Neural progenitor cell (in vitro differentiated cells): ENCODE measurements around the gene MANBA. TPM values are rescaled to one million over a fixed set of nuclear protein-coding genes. Genes with fewer than 3 reads are reported as not detected.
"Not testable (repeated sequence)": the region's sequence is repeated elsewhere in the genome, so short reads cannot be mapped to it uniquely, and the experiment has no call there.

Experiments used
- DNase-seq: peaks from one replicate; pipeline ENCODE4 v3.0.0-alpha.2; 2016; ENCODE audit warnings: low spot score
- H2AFZ ChIP-seq: fragments of 200-600 bp; sonication (generic); replicated peaks from 2 replicates; pipeline ENCODE4 v1.6.1; 2016; ENCODE audit warnings: antibody characterized with exemption
- H3F3A ChIP-seq: fragments of 200-600 bp; sonication (generic); 2 replicates; pipeline ENCODE4 v1.6.1; 2016; ENCODE audit warnings: antibody characterized with exemption, low read depth
- H3K27ac ChIP-seq: fragments of 200-600 bp; sonication (generic); 2 replicates; pipeline ENCODE4 v1.5.1; 2016; ENCODE audit warnings: mild to moderate bottlenecking
- H3K27me3 ChIP-seq: fragments of 200-600 bp; sonication (generic); 2 replicates; pipeline ENCODE4 v1.6.1; 2016; ENCODE audit warnings: mild to moderate bottlenecking, moderate library complexity
- H3K36me3 ChIP-seq: fragments of 200-600 bp; sonication (generic); 2 replicates; pipeline ENCODE4 v1.5.1; 2016
- H3K4me1 ChIP-seq: fragments of 200-600 bp; sonication (generic); 2 replicates; pipeline ENCODE4 v1.6.1; 2016; ENCODE audit warnings: mixed run types
- H3K4me2 ChIP-seq: fragments of 200-600 bp; sonication (generic); 2 replicates; pipeline ENCODE4 v1.6.1; 2016
- H3K4me3 ChIP-seq: fragments of 200-600 bp; sonication (generic); 2 replicates; pipeline ENCODE4 v1.5.1; 2016
- H3K79me2 ChIP-seq: fragments of 200-600 bp; sonication (generic); 2 replicates; pipeline ENCODE4 v1.6.1; 2016; ENCODE audit warnings: low read depth
- H3K9ac ChIP-seq: fragments of 200-600 bp; sonication (generic); 2 replicates; pipeline ENCODE4 v1.6.1; 2016
- H3K9me3 ChIP-seq: fragments of 200-600 bp; sonication (generic); 2 replicates; pipeline ENCODE4 v1.5.1; 2016; ENCODE audit warnings: low read depth
- H4K20me1 ChIP-seq: fragments of 200-600 bp; sonication (generic); 2 replicates; pipeline ENCODE4 v1.6.1; 2016; ENCODE audit warnings: low read depth
- H3K27ac Mint-ChIP-seq: 3 replicates; pipeline ENCODE4 v1.8.0; 2021; ENCODE audit warnings: mixed read lengths
- H3K27me3 Mint-ChIP-seq: 2 replicates; pipeline ENCODE4 v1.8.0; 2022; ENCODE audit warnings: low read depth, mild to moderate bottlenecking, inconsistent platforms, moderate library complexity, mixed read lengths; ENCODE audit not compliant: insufficient read depth
- H3K36me3 Mint-ChIP-seq: 3 replicates; pipeline ENCODE4 v1.8.0; 2021; ENCODE audit warnings: mixed read lengths
- H3K4me1 Mint-ChIP-seq: 3 replicates; pipeline ENCODE4 v1.8.0; 2021; ENCODE audit warnings: mixed read lengths
- H3K4me3 Mint-ChIP-seq: 3 replicates; pipeline ENCODE4 v1.8.0; 2021; ENCODE audit warnings: mild to moderate bottlenecking, moderate library complexity, mixed read lengths
- H3K9me3 Mint-ChIP-seq: 3 replicates; pipeline ENCODE4 v1.8.0; 2020; ENCODE audit warnings: mixed read lengths
- EZH2 ChIP-seq: fragments of 200-600 bp; sonication (generic); IDR thresholded peaks from 2 replicates; pipeline ENCODE4 v1.6.1; 2017; ENCODE audit warnings: antibody characterized with exemption, mild to moderate bottlenecking, moderate library complexity
- EZH2phosphoT487 ChIP-seq: fragments of 200-600 bp; sonication (generic); IDR thresholded peaks from 2 replicates; pipeline ENCODE4 v1.6.1; 2017; ENCODE audit warnings: antibody characterized with exemption
- total RNA-seq: library from RNA; depleted of rRNA; stranded (reverse); fragments of >200 nt; gene quantifications from 2 replicates; pipeline ENCODE4 v1.2.3, GENCODE V29; 2015; ENCODE audit warnings: low replicate concordance
- TF ChIP-seq, protein P1 (sequence below): fragments of 200-600 bp; sonication (generic); IDR thresholded peaks from 2 replicates; pipeline ENCODE4 v1.5.1; 2017; ENCODE audit warnings: antibody characterized with exemption, mild to moderate bottlenecking

MANBA gene
- total RNA-seq, 1 donor from 2014 or later, result 53.4 TPM

DNA sequence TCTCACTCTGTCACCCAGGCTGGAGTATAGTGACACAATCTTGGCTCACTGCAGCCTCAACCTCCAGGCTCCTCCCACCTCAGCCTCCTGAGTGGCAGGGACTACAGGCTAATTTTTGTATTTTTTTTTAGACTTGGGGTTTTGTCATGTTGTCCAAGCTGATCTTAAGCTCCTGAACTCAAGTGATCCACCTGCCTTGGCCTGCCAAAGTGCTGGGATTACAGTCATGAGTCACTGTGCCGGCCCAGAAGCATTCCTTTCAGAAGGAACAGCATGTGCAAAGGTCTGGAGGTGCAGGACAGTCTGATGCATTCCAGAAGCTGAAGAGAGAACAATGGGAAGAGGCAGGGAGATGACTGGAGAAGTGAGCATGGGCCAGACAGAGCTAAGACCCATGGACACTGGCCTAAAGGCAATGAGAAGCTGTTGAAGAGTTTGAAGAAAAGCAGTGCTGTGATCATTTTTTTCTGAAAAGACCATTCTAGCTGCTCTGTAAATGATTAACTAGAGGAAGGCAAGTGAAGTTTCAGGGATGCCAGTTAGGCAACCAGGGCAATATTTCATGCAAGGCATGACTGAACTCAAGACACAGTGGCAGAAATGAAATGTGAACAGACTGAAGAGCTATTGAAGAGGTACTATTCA is 43.2 kb downstream of the MANBA start:
- no peaks in the 10 kb centered on the region for H3K4me1 Mint-ChIP-seq
- no peak overlapping the region for H3K4me3 Mint-ChIP-seq
- H4K20me1 ChIP-seq, result no peaks in the 10 kb centered on the region

DNA sequence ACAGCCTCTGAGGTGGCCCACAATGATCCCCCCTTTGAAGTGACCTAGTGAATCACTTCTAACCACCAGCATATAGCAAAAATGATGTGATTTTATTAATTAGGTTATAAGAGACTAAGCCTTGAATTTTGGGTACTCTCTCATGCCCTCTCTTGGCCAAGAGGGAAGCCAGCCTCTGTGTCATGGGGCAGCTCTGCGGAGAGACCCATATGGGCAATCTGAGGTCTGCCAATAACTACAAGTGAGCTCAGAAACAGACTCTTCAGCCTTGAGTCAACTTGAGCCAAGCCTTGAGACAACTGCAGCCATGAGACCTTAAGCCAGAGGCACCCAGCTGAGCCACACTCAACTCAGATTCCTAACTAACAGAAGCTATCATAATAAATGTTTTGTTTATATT is 45.7 kb downstream of the MANBA start:
- Mint-ChIP-seq H3K4me1 (no peaks in the 10 kb centered on the region), H3K9me3 (peaks cover 5% of the 10 kb centered on the region), H3K4me3 (no peak overlapping the region), H3K27me3 (no peaks in the 10 kb centered on the region), H3K36me3 (peaks cover 13% of the 10 kb centered on the region), H3K27ac (no peak overlapping the region)
- Histone ChIP-seq H3F3A (no peaks in the 10 kb centered on the region), H3K79me2 (no peaks in the 10 kb centered on the region), H3K4me1 (no peaks in the 10 kb centered on the region), H2AFZ (no peak overlapping the region), H3K9me3 (no peaks in the 10 kb centered on the region), H3K27ac (no peak overlapping the region), H3K4me3 (no peak overlapping the region), H3K27me3 (no peaks in the 10 kb centered on the region), H3K36me3 (no peaks in the 10 kb centered on the region), H3K9ac (no peak overlapping the region), H3K4me2 (no peak overlapping the region), H4K20me1 (no peaks in the 10 kb centered on the region)
- no peak for DNase-seq
- TF ChIP-seq, protein P1, sequence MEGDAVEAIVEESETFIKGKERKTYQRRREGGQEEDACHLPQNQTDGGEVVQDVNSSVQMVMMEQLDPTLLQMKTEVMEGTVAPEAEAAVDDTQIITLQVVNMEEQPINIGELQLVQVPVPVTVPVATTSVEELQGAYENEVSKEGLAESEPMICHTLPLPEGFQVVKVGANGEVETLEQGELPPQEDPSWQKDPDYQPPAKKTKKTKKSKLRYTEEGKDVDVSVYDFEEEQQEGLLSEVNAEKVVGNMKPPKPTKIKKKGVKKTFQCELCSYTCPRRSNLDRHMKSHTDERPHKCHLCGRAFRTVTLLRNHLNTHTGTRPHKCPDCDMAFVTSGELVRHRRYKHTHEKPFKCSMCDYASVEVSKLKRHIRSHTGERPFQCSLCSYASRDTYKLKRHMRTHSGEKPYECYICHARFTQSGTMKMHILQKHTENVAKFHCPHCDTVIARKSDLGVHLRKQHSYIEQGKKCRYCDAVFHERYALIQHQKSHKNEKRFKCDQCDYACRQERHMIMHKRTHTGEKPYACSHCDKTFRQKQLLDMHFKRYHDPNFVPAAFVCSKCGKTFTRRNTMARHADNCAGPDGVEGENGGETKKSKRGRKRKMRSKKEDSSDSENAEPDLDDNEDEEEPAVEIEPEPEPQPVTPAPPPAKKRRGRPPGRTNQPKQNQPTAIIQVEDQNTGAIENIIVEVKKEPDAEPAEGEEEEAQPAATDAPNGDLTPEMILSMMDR, result peak; percentile 18
- TF ChIP-seq EZH2 (no peak), EZH2phosphoT487 (no peak)

More for the DNA sequence above, 43.2 kb downstream of the MANBA start:
- no peak overlapping the region for H2AFZ ChIP-seq
- no peaks in the 10 kb centered on the region for H3K36me3 ChIP-seq
- H3K27me3 Mint-ChIP-seq, result no peaks in the 10 kb centered on the region
- no peak overlapping the region for H3K4me3 ChIP-seq
- H3K4me1 ChIP-seq, result no peaks in the 10 kb centered on the region
- no peak overlapping the region for H3K4me2 ChIP-seq
- no peaks in the 10 kb centered on the region for H3K27me3 ChIP-seq
- H3K27ac Mint-ChIP-seq, result no peak overlapping the region
- TF ChIP-seq, protein P1, result no peak
- TF ChIP-seq EZH2 (no peak), EZH2phosphoT487 (no peak)
- no peak overlapping the region for H3K9ac ChIP-seq
- DNase-seq, result no peak
- no peaks in the 10 kb centered on the region for H3K79me2 ChIP-seq
- peaks cover 5% of the 10 kb centered on the region for H3K9me3 Mint-ChIP-seq
- H3F3A ChIP-seq, result no peaks in the 10 kb centered on the region
- peaks cover 17% of the 10 kb centered on the region for H3K36me3 Mint-ChIP-seq
- no peaks in the 10 kb centered on the region for H3K9me3 ChIP-seq
- no peak overlapping the region for H3K27ac ChIP-seq

DNA sequence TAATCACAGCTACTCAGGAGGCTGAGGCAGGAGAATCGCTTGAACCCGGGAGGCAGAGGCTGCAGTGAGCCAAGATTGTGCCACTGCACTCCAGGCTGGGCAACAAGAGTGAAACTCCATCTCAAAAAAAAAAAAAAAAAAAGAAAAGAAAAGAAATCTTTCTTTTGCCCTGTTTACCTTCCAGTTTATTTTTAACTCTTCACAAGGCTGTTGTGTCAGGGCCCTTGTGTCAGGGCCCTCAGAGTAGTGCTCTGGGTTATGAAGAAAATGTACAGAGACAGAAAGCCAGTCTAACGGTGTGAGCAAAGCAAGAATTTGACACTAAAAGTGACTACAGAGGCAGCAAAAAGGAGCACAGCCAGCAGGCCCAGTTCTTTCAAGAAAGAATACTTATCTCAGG is 47.0 kb downstream of the MANBA start:
- not testable (repeated sequence) for H3K4me1 Mint-ChIP-seq, H3K27ac Mint-ChIP-seq, H3K36me3 ChIP-seq, H3K27me3 ChIP-seq, H3K9me3 Mint-ChIP-seq, DNase-seq, H4K20me1 ChIP-seq, H3F3A ChIP-seq, H3K4me3 ChIP-seq, H3K4me2 ChIP-seq, H3K4me3 Mint-ChIP-seq, H3K9ac ChIP-seq, H3K36me3 Mint-ChIP-seq, H2AFZ ChIP-seq, H3K4me1 ChIP-seq, H3K27me3 Mint-ChIP-seq, H3K79me2 ChIP-seq, H3K27ac ChIP-seq, H3K9me3 ChIP-seq

DNA sequence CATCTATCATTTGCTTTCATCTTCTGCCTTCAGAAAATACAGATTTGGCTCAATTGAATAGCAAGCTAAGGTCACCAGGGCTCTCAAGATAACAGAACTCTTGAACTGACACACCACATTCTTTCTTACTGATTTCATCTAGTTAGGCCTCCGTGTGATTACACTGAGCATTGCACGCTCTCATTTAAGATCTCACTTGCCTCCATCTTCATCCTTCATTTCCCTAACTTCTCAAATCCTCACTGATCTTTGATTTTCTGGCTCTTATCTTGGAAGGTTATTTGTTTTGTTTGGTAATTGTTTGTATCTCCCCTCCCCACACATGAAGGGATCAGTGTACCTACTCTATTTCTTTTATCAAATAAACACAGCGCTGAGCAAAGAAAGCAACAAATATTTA is 47.7 kb downstream of the MANBA start:
- H3K27me3 ChIP-seq, result no peaks in the 10 kb centered on the region
- TF ChIP-seq, protein P1, result no peak
- no peak for TF ChIP-seq EZH2
- TF ChIP-seq EZH2phosphoT487, result no peak
- no peaks in the 10 kb centered on the region for H3K79me2 ChIP-seq
- H3K27ac ChIP-seq, result no peak overlapping the region
- Mint-ChIP-seq H3K27ac (no peak overlapping the region), H3K4me1 (no peaks in the 10 kb centered on the region), H3K36me3 (peaks cover 4% of the 10 kb centered on the region), H3K27me3 (no peaks in the 10 kb centered on the region), H3K9me3 (no peaks in the 10 kb centered on the region), H3K4me3 (no peak overlapping the region)
- no peak for DNase-seq
- no peaks in the 10 kb centered on the region for H3K4me1 ChIP-seq
- H2AFZ ChIP-seq, result no peak overlapping the region
- H3K36me3 ChIP-seq, result no peaks in the 10 kb centered on the region
- no peak overlapping the region for H3K9ac ChIP-seq
- H4K20me1 ChIP-seq, result no peaks in the 10 kb centered on the region
- H3K9me3 ChIP-seq, result no peaks in the 10 kb centered on the region
- no peak overlapping the region for H3K4me3 ChIP-seq
- H3F3A ChIP-seq, result no peaks in the 10 kb centered on the region
- H3K4me2 ChIP-seq, result no peak overlapping the region
